GM12878 (cell line): Measurements from ENCODE around the gene CBR4. TPM values are rescaled to one million over a fixed set of nuclear protein-coding genes. Genes with fewer than 3 reads are reported as not detected.

Source experiments
- ATAC-seq: fragments of 200-7000 bp; cut with Tn5 transposase; 3 replicates; pipeline ENCODE4 v1.9.1; 2020; ENCODE audit warnings: mild to moderate bottlenecking, moderate library complexity
- BruUV-seq: library from RNA; stranded (reverse); fragments of 400-500 nt; replicated peaks from 2 replicates; lab custom pipeline; 2021; lab: Mats Ljungman, UMichigan
- CTCF ChIA-PET: fragments of 300-600 bp; sonication (Branson Sonifier 250); formaldehyde crosslinking; extraction: SDS; loops from one replicate; lab custom pipeline; 2021; ENCODE audit warnings: inconsistent platforms; lab: Yijun Ruan, JAX
- POLR2A ChIA-PET: fragments of 350-600 bp; formaldehyde crosslinking; extraction: SDS; loops from one replicate; lab custom pipeline; 2021; ENCODE audit warnings: inconsistent platforms; lab: Charles Lee
- RAD21 ChIA-PET: fragments of 300-600 bp; sonication (Branson Sonifier 250); formaldehyde crosslinking; loops from one replicate; lab custom pipeline; 2023; ENCODE audit warnings: antibody characterized with exemption; ENCODE audit not compliant: unreplicated experiment; lab: Charles Lee
- SMC1A ChIA-PET: fragments of 300-600 bp; sonication (Branson Sonifier 250); formaldehyde crosslinking; loops from one replicate; lab custom pipeline; 2023; ENCODE audit not compliant: unreplicated experiment, uncharacterized antibody; lab: Charles Lee
- DNase-seq: peaks from one replicate; pipeline ENCODE4 v3.0.0-alpha.2; 2011; ENCODE audit warnings: low read depth, low spot score
- FAIRE-seq: peaks from 3 replicates; lab custom pipeline; 2011; peaks lifted over from hg19 to GRCh38; lab: Jason Lieb, UNC
- H2AFZ ChIP-seq: 2 replicates; pipeline ENCODE4 v1.6.0; 2011; ENCODE audit warnings: low read depth, low read length, control low read depth; ENCODE audit not compliant: control insufficient read depth
- H3K27ac ChIP-seq: 2 replicates; pipeline ENCODE4 v1.5.1; 2011; ENCODE audit warnings: control low read depth; ENCODE audit not compliant: control insufficient read depth, insufficient read depth
- H3K27me3 ChIP-seq, 2 experiments: replicated peaks in 1 of 2; 2 replicates each; pipeline versions ENCODE4 v1.6.0 to v1.6.1; 2011; ENCODE audit warnings: low read length in 1 of 2; ENCODE audit not compliant: control insufficient read depth in 2 of 2, insufficient read depth in 2 of 2
- H3K36me3 ChIP-seq, 2 experiments: 2 replicates each; pipeline ENCODE4 v1.5.1; 2011; ENCODE audit warnings: low read length in 1 of 2; ENCODE audit not compliant: control insufficient read depth in 2 of 2, insufficient read depth in 2 of 2
- H3K4me1 ChIP-seq: 2 replicates; pipeline ENCODE4 v1.6.1; 2011; ENCODE audit warnings: mild to moderate bottlenecking, low read length, moderate library complexity, mixed read lengths; ENCODE audit not compliant: control insufficient read depth, insufficient read depth
- H3K4me2 ChIP-seq: 2 replicates; pipeline ENCODE4 v1.6.0; 2011; ENCODE audit warnings: control low read depth; ENCODE audit not compliant: control insufficient read depth, insufficient read depth
- H3K4me3 ChIP-seq: fragments of 200-600 bp; sonication (generic); 2 replicates; pipeline ENCODE4 v1.5.1; 2016
- H3K79me2 ChIP-seq: 2 replicates; pipeline ENCODE4 v1.6.0; 2011; ENCODE audit warnings: low read length; ENCODE audit not compliant: control insufficient read depth, insufficient read depth
- H3K9ac ChIP-seq: 2 replicates; pipeline ENCODE4 v1.8.0; 2011; ENCODE audit warnings: low read length, control low read depth, mixed read lengths; ENCODE audit not compliant: control insufficient read depth, insufficient read depth
- H3K9me3 ChIP-seq: replicated peaks from 3 replicates; pipeline ENCODE4 v1.5.1; 2011; ENCODE audit warnings: mild to moderate bottlenecking, low read length; ENCODE audit not compliant: control insufficient read depth, insufficient read depth
- H4K20me1 ChIP-seq: 2 replicates; pipeline ENCODE4 v1.6.0; 2011; ENCODE audit not compliant: control insufficient read depth, insufficient read depth
- CEBPZ ChIP-seq: fragments of 150-350 bp; IDR thresholded peaks from 2 replicates; pipeline ENCODE4 v1.6.1; 2016; ENCODE audit warnings: low read depth, low read length
- CHD1 ChIP-seq: IDR thresholded peaks from 2 replicates; pipeline ENCODE4 v1.6.1; 2012; ENCODE audit warnings: low read depth, low read length, improper control_type of control experiment
- EED ChIP-seq: sonication (generic); IDR thresholded peaks from 2 replicates; pipeline ENCODE4 v1.6.1; 2016; ENCODE audit warnings: antibody characterized with exemption, low read depth
- ETV6 ChIP-seq, 2 experiments: fragments of 450-650 bp in 1 of 2; IDR thresholded peaks in 1 of 2; conservative IDR thresholded peaks in 1 of 2; 2 replicates each; pipeline ENCODE4 v1.6.1; 2014; ENCODE audit warnings: antibody characterized with exemption in 1 of 2, borderline replicate concordance in 1 of 2, low read depth in 1 of 2, mild to moderate bottlenecking in 1 of 2, moderate library complexity in 1 of 2
- POU2F2 ChIP-seq: IDR thresholded peaks from 3 replicates; pipeline ENCODE4 v1.6.1; 2011; ENCODE audit warnings: low read depth, mild to moderate bottlenecking, low read length, borderline replicate concordance
- RAD51 ChIP-seq: fragments of 450-650 bp; IDR thresholded peaks from 2 replicates; pipeline ENCODE4 v1.6.1; 2016; ENCODE audit warnings: moderate library complexity, mild to moderate bottlenecking, inconsistent platforms
- RUNX3 ChIP-seq: IDR thresholded peaks from 2 replicates; pipeline ENCODE4 v1.6.1; 2012; ENCODE audit warnings: low read length, inconsistent platforms
- SMC3 ChIP-seq: IDR thresholded peaks from 2 replicates; pipeline ENCODE4 v1.6.1; 2011; ENCODE audit warnings: low read length, improper control_type of control experiment, borderline replicate concordance
- SUPT20H ChIP-seq: IDR thresholded peaks from 2 replicates; pipeline ENCODE4 v1.6.1; 2011; ENCODE audit warnings: low read depth, mild to moderate bottlenecking, low read length, moderate library complexity, borderline replicate concordance; ENCODE audit not compliant: control insufficient read depth
- ZNF592 ChIP-seq: fragments of 450-650 bp; IDR thresholded peaks from 2 replicates; pipeline ENCODE4 v1.6.1; 2017; ENCODE audit warnings: mild to moderate bottlenecking, moderate library complexity
- ZNF687 ChIP-seq: fragments of 450-650 bp; IDR thresholded peaks from 2 replicates; pipeline ENCODE4 v1.6.1; 2017; ENCODE audit warnings: mild to moderate bottlenecking, moderate library complexity
- WGBS: methylation state at CpG from one replicate; pipeline ENCODE4 v1.1.6; 2016; ENCODE audit warnings: low lambda C conversion rate; ENCODE audit not compliant: insufficient replicate concordance, insufficient coverage; ENCODE audit errors: missing lambda C conversion rate; 5-methylcytosine and 5-hydroxymethylcytosine counted together
- in situ Hi-C: fragments of 300-500 bp; cut with MboI; formaldehyde crosslinking; loops from 9 replicates; pipeline ENCODE4 v1.14.3; 2018; ENCODE audit warnings: mixed read lengths
- intact Hi-C: fragments of 100-400 bp; cut with micrococcal nuclease; formaldehyde crosslinking; loops from one replicate; pipeline ENCODE4 v1.14.2; 2022; ENCODE audit not compliant: unreplicated experiment
- polyA plus RNA-seq, 11 experiments: library from polyadenylated mRNA; depleted of rRNA in 4 of 11; unstranded in 6 of 11; stranded (reverse) in 5 of 11; fragments of >200 nt; fragmentation: Nextera tagmentation in 4 of 11; fragmentation: Illumina TruSeq in 1 of 11; extraction: Ambion mirVana in 4 of 11; extraction: Trizol in 1 of 11; gene quantifications; 1 replicate in 1 of 11; 2 replicates in 10 of 11; pipeline versions ENCODE4 v1.2.1 to v1.2.3, GENCODE V29; 2011 to 2016; ENCODE audit warnings: inconsistent platforms in 2 of 11, missing spikeins in 2 of 11, low read depth in 1 of 11
- total RNA-seq, 4 experiments: library from RNA; depleted of rRNA in 3 of 4; stranded (reverse); fragments of >200 nt in 3 of 4; fragmentation: Illumina TruSeq in 1 of 4; extraction: Trizol in 1 of 4; gene quantifications; 2 replicates each; pipeline versions ENCODE4 v1.2.1 to v1.2.3, GENCODE V29; 2013 to 2021

CBR4 gene
- total and polyA plus RNA-seq, 10 of the 15 experiments (the other 5 are each of a cell fraction or from before 2014, with no cell fraction given) = 17.3 to 38.8 (median 24.8) TPM

- ChIA-PET CTCF (interaction anchor here (1.0 kb wide), 1 partner anchor 18 kb away, joined by 3 read pairs; no protein-coding TSS in a partner anchor), POLR2A (no interaction called here), RAD21 (no interaction called here), SMC1A (interaction anchor here (2.0 kb wide), 1 partner anchor 47 kb away, joined by 4 read pairs; no protein-coding TSS in a partner anchor)
- Histone ChIP-seq H3K27ac (no peak overlapping the region), H3K27me3 (no peaks in the 10 kb centered on the region), H3K4me3 (no peak overlapping the region), H3K79me2 (no peaks in the 10 kb centered on the region), H3K4me2 (no peak overlapping the region), H4K20me1 (no peaks in the 10 kb centered on the region), H3K9me3 (no peaks in the 10 kb centered on the region), H3K9ac (no peak overlapping the region), H3K36me3 (no peaks in the 10 kb centered on the region), H2AFZ (no peak overlapping the region), H3K4me1 (no peaks in the 10 kb centered on the region)
- FAIRE-seq (no peak), ATAC-seq (no peak), DNase-seq (no peak)
- BruUV-seq = no TSS peak
- WGBS = 44% methylated on average over 10 of the region's 10 CpGs
- in situ Hi-C loops = no loop called here
- intact Hi-C loops = no loop called here
- TF ChIP-seq POU2F2 (no peak), ETV6 (conservative IDR thresholded peaks at IDR 0.05 in 1 of 2, IDR thresholded peaks at IDR 0.05 in 1 of 2; ENCODE audit: borderline replicate concordance in 1 of 2, low read depth in 1 of 2) (no peak), EED (no peak), SMC3 (no peak), RAD51 (no peak), ZNF687 (no peak), ZNF592 (no peak), CEBPZ (no peak), CHD1 (no peak), RUNX3 (no peak), SUPT20H (no peak)
These were observed 41.9 kb upstream of the CBR4 start for GRCh38 chr4:169051761-169052593.
